ENCODE results near the gene OR6B1. TPM values are rescaled to one million over a fixed set of nuclear protein-coding genes. Genes with fewer than 3 reads are reported as not detected.

Gene OR6B1
- total and polyA plus RNA-seq, 12 donors = under 0.01 TPM; not detected in 11

- Histone ChIP-seq H3K36me3 (replicated peaks in 1 of 2) (no peaks in the 10 kb centered on the region), H3K4me1 (replicated peaks in 1 of 2) (peaks cover 0 to 6% of the 10 kb centered on the region in 2 donors), H3K27me3 (no peaks in the 10 kb centered on the region), H3K9me3 (replicated peaks in 1 of 3) (peaks cover 0 to 4% (median 0%) of the 10 kb centered on the region in 3 donors), H3K27ac (no peak overlapping the region), H3K4me3 (no peak overlapping the region)
- no peak for DNase-seq
- intact Hi-C loops (cut with DNase I) = no loop called here
- TF ChIP-seq CTCF (IDR thresholded peaks at IDR 0.05) (no peak), POLR2A (IDR thresholded peaks at IDR 0.05) (no peak)
- WGBS, 4 donors = 86 to 93% (median 91%) methylated on average over 3 of the region's 3 CpGs
These were observed 28.4 kb downstream of the OR6B1 start for GRCh38 chr7:144028547-144028946.

DNA sequence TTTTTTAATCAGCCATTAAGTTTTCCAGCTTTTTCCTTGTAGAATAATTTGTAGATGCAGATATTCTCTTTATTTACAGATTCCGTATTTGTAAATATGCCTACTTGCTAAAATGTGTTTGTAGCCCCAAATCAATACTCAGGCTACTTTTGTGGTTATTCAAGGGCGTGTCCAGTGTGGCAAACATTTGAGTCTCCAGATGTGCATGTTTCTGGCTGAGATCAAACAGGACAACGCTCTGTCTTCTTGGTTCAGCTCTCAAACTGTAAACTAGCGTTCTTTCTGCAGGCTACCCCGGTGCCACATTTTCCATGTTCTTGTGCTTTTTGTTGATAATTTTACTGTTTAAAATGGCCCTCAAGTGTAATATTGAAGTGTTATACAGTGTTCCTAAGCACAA is 32.4 kb downstream of the OR6B1 start:
- intact Hi-C loops (cut with DNase I) = no loop called here
- Histone ChIP-seq H3K27me3 (no peaks in the 10 kb centered on the region), H3K9me3 (replicated peaks in 1 of 3) (peaks cover 0 to 4% (median 0%) of the 10 kb centered on the region in 3 donors), H3K36me3 (replicated peaks in 1 of 2) (no peaks in the 10 kb centered on the region), H3K4me1 (replicated peaks in 1 of 2) (peaks cover 0 to 3% of the 10 kb centered on the region in 2 donors), H3K27ac (no peak overlapping the region), H3K4me3 (no peak overlapping the region)
- no peak for DNase-seq
- no peak for TF ChIP-seq POLR2A (IDR thresholded peaks at IDR 0.05)
- WGBS, 4 donors = 80 to 93% (median 85%) methylated on average over 5 of the region's 5 CpGs

DNA sequence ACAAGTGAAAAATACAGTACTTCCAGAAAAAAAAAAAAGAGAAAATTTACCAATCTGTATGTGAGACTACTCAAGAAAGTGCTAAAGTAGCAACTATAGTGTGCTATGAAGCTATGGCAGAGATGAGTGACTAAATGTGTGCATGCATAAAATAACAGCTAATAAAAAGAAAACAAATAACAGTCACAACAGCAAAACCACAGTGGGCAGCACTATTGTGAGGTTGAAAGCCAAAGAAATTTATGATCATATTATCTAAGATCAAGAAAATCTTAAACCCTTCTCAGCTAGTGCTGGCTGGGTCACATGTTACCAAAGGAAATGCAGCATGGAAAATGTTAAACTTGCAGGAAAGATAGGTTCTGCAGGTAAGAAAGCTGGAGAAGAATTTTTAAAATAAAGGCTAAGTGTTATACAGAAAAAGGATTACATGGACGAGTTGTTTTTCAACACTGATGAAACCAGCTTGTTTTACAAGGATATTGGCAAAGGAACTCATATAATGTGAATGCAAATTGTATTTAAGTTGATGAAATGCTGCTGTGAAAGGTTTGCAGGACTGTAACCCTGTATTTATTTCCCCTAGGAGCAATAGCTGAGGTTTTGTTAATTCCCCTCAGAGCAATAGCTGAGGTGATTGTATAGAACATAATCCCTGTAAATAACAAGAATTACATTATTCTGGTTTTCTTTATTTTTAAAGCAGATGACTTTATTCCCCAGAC is 33.0 kb downstream of the OR6B1 start:
- Histone ChIP-seq H3K4me3 (no peak overlapping the region), H3K27me3 (no peaks in the 10 kb centered on the region), H3K9me3 (replicated peaks in 1 of 3) (peaks cover 0 to 4% (median 0%) of the 10 kb centered on the region in 3 donors), H3K27ac (no peak overlapping the region), H3K36me3 (replicated peaks in 1 of 2) (no peaks in the 10 kb centered on the region), H3K4me1 (replicated peaks in 1 of 2) (no peaks in the 10 kb centered on the region)
- 55 to 80% (median 67%) methylated on average over 1 of the region's 1 CpG for WGBS, 4 donors
- TF ChIP-seq CTCF (IDR thresholded peaks at IDR 0.05) (no peak), POLR2A (IDR thresholded peaks at IDR 0.05) (no peak)
- intact Hi-C loops (cut with DNase I) = no loop called here
- DNase-seq = no peak

DNA sequence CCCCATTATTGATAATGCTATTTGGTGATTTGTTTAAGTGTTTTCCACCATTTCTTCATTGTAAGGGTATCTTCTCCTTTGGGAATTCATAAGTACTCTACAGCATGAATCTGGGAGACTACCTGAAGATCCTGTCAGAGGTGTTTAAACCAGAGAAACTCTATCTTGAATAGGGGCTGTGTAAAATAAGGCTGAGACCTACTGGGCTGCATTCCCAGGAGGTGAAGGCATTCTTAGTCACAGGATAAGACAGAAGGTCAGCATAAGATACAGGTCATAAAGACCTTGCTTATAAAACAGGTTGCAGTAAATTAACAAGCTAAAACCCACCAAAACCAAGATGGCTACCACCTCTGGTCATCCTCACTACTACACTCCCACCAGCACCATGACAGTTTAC is 35.3 kb downstream of the OR6B1 start:
- Histone ChIP-seq H3K36me3 (replicated peaks in 1 of 2) (no peaks in the 10 kb centered on the region), H3K4me3 (no peak overlapping the region), H3K27ac (no peak overlapping the region), H3K27me3 (no peaks in the 10 kb centered on the region), H3K4me1 (replicated peaks in 1 of 2) (no peaks in the 10 kb centered on the region), H3K9me3 (replicated peaks in 1 of 3) (no peaks in the 10 kb centered on the region)
- no peak for DNase-seq
- TF ChIP-seq CTCF (IDR thresholded peaks at IDR 0.05) = no peak
- no peak for TF ChIP-seq POLR2A (IDR thresholded peaks at IDR 0.05)
- intact Hi-C loops (cut with DNase I) = no loop called here

- Histone ChIP-seq H3K27ac (no peak overlapping the region), H3K36me3 (replicated peaks in 1 of 2) (no peaks in the 10 kb centered on the region), H3K27me3 (no peaks in the 10 kb centered on the region), H3K9me3 (replicated peaks in 1 of 3) (no peaks in the 10 kb centered on the region), H3K4me1 (replicated peaks in 1 of 2) (no peaks in the 10 kb centered on the region), H3K4me3 (no peak overlapping the region)
- no peak for TF ChIP-seq POLR2A (IDR thresholded peaks at IDR 0.05)
- no peak for TF ChIP-seq CTCF (IDR thresholded peaks at IDR 0.05)
- no peak for DNase-seq
- WGBS, 4 donors = 30 to 94% (median 63%) methylated on average over 1 of the region's 1 CpG
- intact Hi-C loops (cut with DNase I) = no loop called here
These were observed 36.3 kb downstream of the OR6B1 start for GRCh38 chr7:144036302-144036885.
